GM18868 (cell line): Measurements from ENCODE around the gene OR4K2.
"Not testable (repeated sequence)": the region's sequence is repeated elsewhere in the genome, so short reads cannot be mapped to it uniquely, and the experiment has no call there.

Source experiments
- ATAC-seq: cut with Tn5 transposase; IDR thresholded peaks from one replicate; pipeline ENCODE4 v1.9.1; 2021; ENCODE audit warnings: mild to moderate bottlenecking, moderate library complexity; ENCODE audit not compliant: unreplicated experiment

The OR4K2 gene

DNA sequence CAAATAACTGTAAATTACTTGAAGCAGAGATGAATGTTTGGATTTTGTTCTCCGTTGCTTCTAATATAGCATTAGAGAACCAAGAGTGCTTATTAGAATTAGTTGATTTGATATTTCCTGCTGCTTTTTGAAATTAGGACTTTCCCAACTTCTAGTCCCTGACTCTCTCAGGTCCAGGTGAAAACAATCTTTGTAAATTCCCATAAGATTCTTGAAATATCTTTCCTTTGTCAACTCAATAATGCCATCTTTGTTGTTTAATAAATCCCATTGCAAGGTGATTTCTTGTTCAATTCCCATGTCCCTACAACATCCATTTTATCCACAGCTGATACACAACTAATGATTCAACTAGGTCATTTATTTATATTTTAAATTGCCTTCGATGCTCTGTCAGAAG is at the start of gene OR4K2:
TSS of gene OR4K2 (plus strand) at position 301 of the 400 bp plus-strand sequence. CDS start 1,126 bp downstream, outside the sequence.
- no peak for ATAC-seq

- not testable (repeated sequence) for ATAC-seq
Observed at GRCh38 chr14:19827626-19828244, 47.2 kb upstream of the OR4K2 start.

DNA sequence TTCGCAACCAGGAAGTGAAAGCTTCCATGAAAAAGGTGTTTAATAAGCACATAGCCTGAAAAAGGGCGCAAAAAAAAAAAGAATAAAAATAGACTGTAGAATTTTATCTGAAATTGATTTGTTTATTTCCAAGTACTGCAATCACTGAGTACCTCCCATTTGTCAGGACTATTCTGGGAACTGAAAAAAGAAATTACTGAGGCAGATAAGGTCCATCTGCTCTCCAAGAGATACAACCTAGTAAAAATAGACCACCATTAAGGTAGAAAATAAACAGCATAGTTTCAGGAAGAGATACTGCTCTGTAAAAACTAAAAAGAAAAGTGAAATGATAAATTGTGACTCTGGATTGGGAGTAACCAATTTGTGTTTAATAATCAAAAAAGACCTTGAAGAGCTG is 46.6 kb upstream of the OR4K2 start:
- no peak for ATAC-seq

DNA sequence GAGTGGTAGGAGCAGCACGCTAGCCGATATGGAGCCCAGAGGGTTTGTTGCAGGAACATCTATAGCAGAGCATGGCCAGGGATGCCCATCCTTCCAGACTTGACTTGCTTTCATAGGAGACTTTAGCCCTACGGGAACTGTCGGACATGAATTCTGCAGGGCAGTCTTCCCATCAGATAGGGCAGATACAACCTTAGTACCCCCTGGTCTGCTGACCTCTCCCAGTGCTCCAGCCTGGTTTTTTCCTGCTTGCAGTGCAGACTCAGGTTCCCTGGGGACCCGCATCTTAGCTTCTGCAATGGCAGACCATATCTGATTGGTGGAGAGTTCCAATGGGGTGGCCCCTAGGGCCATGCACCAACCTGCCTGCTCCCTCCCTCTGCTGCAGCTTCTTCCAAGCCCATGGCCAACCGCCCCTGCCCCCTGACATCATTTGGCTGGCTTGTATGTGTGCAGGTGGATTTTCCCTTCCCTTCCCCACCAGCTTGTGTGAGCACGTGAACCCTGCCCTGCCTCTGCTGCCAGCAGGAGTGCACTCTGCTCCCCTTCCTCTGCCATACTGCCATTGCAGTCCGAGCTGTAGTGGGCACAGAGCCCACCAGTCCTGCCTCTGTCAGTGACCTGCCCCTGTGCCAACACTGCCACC is 40.6 kb upstream of the OR4K2 start:
- ATAC-seq, result not testable (repeated sequence)

- no peak for ATAC-seq
Observed at GRCh38 chr14:19838433-19838832, 36.5 kb upstream of the OR4K2 start.

DNA sequence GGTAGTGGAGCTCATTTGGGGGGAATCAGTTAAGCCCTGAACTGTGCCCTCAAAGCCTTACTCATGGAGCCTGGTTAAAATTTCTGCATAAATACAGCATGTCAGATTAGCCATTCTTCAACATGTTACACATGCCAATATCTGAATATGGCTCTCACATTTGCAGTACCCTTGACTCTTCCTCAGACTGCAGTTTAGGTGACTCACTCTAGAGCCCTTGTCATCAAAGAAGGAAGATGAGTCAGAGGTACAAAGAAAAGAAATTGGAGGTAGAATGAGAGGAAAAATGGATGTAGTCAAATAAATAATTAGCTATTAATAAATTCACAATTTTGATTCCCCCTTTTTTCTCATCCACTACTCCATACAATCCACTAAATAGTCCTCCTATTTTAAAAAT is 23.6 kb upstream of the OR4K2 start:
- ATAC-seq, result no peak

DNA sequence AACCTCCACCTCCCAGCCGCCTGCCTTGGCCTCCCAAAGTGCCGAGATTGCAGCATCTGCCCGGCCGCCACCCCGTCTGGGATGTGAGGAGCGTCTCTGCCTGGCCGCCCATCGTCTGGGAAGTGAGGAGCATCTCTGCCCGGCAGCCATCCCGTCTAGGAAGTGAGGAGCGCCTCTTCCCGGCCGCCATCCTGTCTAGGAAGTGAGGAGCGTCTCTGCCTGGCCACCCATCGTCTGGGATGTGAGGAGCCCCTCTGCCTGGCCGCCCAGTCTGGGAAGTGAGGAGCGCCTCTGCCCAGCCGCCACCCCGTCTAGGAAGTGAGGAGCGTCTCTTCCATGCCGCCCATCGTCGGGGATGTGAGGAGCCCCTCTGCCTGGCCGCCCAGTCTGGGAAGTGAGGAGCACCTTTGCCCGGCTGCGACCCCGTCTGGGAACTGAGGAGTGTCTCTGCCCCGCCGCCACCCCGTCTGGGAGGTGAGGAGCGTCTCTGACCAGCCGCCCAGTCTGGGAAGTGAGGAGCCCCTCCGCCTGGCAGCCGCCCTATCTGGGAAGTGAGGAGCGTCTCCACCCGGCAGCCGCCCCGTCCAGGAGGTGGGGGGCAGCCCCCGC is 8.8 kb upstream of the OR4K2 start:
- not testable (repeated sequence) for ATAC-seq

DNA sequence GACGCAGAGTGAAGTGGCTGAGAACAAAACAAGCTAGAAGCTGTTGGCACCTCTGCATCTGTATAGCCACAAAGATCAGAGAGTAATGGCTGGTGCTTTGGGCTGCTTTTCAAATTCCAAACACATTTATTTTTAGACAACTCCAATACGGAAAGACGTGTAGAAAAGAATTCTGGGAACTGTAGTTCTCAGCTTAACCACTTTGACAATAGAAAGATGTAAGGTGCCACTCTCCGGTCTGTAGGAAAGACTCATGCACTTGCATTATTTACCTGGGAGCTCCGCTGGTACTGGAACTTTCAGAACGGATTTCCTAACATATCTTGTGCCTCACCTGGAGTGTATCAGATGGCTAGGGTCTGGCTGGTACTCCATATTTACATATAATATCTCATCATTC is 1.8 kb upstream of the OR4K2 start:
- no peak for ATAC-seq

GRCh38 chr14:19878029-19878642 is 3.2 kb downstream of the OR4K2 start:
- no peak for ATAC-seq

GRCh38 chr14:19895282-19895681 is 20.3 kb downstream of the OR4K2 start:
- no peak for ATAC-seq

GRCh38 chr14:19900999-19901398 is 26.1 kb downstream of the OR4K2 start:
- ATAC-seq, result no peak

DNA sequence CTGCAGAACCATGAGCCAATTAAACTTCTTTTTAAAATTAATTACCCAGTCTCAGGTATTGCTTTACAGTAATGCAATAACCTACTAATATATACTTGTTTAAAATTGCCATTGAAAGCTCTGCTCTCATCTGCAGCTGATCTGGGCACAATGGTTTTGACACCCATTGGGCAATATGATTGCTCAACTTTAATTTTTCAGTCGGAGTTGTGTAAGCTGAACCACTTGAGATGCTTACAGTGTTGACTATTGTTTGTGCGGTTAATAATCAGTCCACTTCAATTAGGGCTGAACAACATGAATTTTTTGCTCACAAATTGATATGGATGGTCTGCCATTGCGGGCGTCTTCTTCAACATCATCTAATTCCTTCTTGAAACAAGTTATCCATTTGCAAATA is 27.5 kb downstream of the OR4K2 start:
- ATAC-seq, result no peak

DNA sequence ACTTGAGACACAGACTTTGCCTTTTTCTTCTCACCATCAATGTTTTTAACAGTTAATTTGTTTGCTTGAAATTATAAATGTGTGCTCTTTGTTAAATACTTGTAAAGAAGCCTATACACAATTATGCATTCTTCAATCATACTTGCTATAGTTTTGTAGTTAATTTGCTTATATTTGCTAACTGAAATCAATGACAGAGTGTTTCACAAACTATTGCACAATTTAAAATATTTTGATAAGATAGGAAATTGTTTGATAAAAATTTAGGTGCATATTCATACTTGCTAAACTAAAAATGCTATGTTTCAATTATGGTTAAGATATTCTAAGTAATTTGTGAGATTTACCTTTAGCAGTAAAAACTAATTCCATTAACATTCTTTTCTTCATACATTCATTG is 31.7 kb downstream of the OR4K2 start:
- ATAC-seq, result no peak

DNA sequence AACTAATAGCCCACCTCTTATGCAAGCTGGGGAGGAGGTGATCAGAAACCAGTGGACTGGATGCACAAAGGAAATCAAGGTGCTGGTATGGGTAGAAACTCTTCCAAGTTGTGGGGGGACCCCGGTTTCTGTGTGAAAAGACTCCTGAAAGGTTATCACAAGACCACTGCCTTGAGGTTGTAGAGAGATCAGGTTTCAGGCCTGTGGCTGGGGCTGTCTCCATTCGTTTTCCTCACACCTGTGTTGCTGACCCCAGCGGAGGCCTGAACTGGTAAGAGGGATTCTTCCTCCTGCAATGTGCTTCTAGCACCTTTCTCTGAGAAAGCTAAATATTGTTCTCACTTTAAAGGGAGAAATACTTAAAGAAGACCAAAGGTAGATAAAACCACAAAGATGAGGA is 36.2 kb downstream of the OR4K2 start:
- no peak for ATAC-seq

DNA sequence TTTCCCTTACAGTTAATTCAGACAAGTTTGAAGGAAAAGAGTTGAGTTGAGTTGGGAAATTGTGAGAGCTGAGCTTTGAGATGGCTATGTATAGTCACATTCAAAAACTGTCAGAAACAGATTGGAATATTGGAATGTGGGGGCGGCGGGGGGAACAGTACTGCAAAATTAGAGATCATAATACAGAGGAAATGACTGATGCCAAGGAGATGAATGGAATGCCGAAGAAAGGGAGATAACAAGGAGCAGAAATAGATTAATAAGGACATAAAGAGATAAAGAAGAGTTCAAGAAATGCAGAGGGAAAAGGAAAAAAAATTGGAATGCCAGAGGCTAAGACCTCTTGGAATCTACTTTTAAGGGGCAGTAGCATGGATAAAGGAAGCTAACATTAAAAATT is 42.3 kb downstream of the OR4K2 start:
- ATAC-seq, result no peak

DNA sequence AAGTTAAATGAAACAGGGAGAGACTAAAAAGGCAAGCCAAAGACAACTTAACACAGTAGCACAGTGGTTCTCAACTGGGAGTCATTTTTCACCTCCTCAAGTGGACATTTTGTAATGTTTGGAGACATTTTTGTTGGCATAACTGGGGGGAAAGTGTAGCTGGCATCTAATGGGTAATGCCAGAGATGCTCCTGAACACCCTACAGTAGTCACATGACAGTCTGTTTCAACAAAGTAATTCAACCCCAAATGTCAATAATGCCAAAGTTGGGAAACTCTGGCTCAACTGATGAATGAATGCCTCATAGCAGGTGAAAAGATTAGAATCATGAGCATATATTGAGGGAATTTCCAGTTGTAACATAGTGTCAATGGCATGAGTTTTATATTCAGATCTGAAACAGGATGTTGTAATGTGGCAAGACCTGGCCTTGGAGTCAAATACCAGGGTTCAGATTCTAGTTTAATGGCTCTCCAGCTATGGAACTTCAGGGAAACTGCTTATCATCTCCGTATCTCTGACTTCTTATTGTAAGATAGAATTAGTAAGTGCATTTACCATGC is 43.1 kb downstream of the OR4K2 start:
- no peak for ATAC-seq

- ATAC-seq, result no peak
Observed at GRCh38 chr14:19918553-19919264, 43.8 kb downstream of the OR4K2 start.

GRCh38 chr14:19920021-19920657 is 45.2 kb downstream of the OR4K2 start, which contains the start of gene OR4K5:
Gene OR4K5 (plus strand): TSS chr14:19920607. CDS start chr14:19920607, 0 bp downstream.
- ATAC-seq, result no peak

DNA sequence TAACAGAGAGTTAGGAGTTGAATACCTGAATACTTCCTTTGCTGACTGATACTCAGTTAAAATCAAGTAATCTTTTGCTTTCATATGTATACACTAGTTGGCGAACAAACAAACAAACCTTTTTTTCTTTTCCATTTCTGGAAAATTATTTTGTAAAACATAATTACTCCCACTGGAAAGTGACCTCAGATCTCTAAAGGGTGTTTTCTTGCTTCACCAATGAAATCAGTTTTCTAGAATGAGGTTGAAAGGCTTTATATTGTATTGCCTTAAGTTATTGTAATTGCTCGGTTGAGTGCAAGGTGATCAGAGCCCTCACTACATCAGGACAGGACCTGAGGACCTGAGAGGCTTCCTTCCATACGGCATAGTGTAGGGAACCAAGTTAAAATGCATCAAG is 55.7 kb downstream of the OR4K2 start, which contains the start of gene OR4K1:
TSS of gene OR4K1 (plus strand) at position 301 of the 400 bp plus-strand sequence. CDS start 4,750 bp downstream, outside the sequence.
- ATAC-seq, result no peak
